GM21390 (cell line): ENCODE results near the gene HSDL2.
"Not testable (repeated sequence)": the region's sequence is repeated elsewhere in the genome, so short reads cannot be mapped to it uniquely, and the experiment has no call there.

ENCODE experiments used
- ATAC-seq: cut with Tn5 transposase; IDR thresholded peaks from one replicate; pipeline ENCODE4 v1.9.1; 2021; ENCODE audit not compliant: unreplicated experiment

Gene HSDL2

GRCh38 chr9:112393146-112393545, 13.2 kb downstream of the HSDL2 start:
- not testable (repeated sequence) for ATAC-seq

GRCh38 chr9:112396416-112396815, 16.5 kb downstream of the HSDL2 start:
- ATAC-seq = no peak

- no peak for ATAC-seq
These were observed 17.0 kb downstream of the HSDL2 start for GRCh38 chr9:112396872-112397271.

- no peak for ATAC-seq
These were observed 21.4 kb downstream of the HSDL2 start for GRCh38 chr9:112401175-112401815.

GRCh38 chr9:112403614-112404201, 23.8 kb downstream of the HSDL2 start:
- no peak for ATAC-seq

GRCh38 chr9:112404508-112404932, 24.6 kb downstream of the HSDL2 start:
- no peak for ATAC-seq

- ATAC-seq = no peak
These were observed 28.4 kb downstream of the HSDL2 start for GRCh38 chr9:112408275-112408674.

GRCh38 chr9:112408819-112409218, 28.9 kb downstream of the HSDL2 start:
- no peak for ATAC-seq

GRCh38 chr9:112409758-112410157, 29.9 kb downstream of the HSDL2 start:
- ATAC-seq = no peak

- no peak for ATAC-seq
These were observed 31.7 kb downstream of the HSDL2 start for GRCh38 chr9:112411626-112412027.

GRCh38 chr9:112413728-112414127, 33.8 kb downstream of the HSDL2 start:
- not testable (repeated sequence) for ATAC-seq

- ATAC-seq = no peak
These were observed 40.3 kb downstream of the HSDL2 start for GRCh38 chr9:112420208-112420607.

- no peak for ATAC-seq
These were observed 41.9 kb downstream of the HSDL2 start for GRCh38 chr9:112421771-112422222.

- no peak for ATAC-seq
These were observed 42.7 kb downstream of the HSDL2 start for GRCh38 chr9:112422417-112423148.

GRCh38 chr9:112430006-112430522, 50.2 kb downstream of the HSDL2 start:
- no peak for ATAC-seq

GRCh38 chr9:112433499-112434392, 53.8 kb downstream of the HSDL2 start:
- no peak for ATAC-seq

GRCh38 chr9:112434487-112434886, 54.6 kb downstream of the HSDL2 start:
- no peak for ATAC-seq

GRCh38 chr9:112437406-112437805, 57.5 kb downstream of the HSDL2 start:
- no peak for ATAC-seq

GRCh38 chr9:112439171-112439570, 59.3 kb downstream of the HSDL2 start:
- no peak for ATAC-seq

GRCh38 chr9:112439825-112440224, 59.9 kb downstream of the HSDL2 start:
- ATAC-seq = no peak

- no peak for ATAC-seq
These were observed 63.3 kb downstream of the HSDL2 start for GRCh38 chr9:112443200-112443599.
